Measurements from ENCODE around the gene PPFIA3.
"Not testable (repeated sequence)": the region's sequence is repeated elsewhere in the genome, so short reads cannot be mapped to it uniquely, and the experiment has no call there.

PPFIA3 gene

DNA sequence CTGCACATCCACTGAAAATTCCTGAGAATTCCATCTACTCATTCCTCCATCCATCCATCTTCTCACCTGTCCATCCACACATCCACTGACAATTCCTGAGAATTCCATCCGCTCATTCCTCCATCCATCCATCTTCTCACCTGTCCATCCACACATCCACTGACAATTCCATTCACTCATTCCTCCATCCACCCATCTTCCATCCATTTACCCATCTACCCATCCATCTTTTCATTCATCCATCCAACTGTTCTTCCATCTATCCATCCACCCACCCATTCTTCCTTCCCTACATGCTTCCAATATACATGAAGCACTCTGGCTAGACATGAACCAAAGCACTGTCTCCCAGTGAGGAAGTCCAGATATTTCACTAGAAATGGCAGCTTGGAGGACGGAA is 53.9 kb downstream of the PPFIA3 start:
- FAIRE-seq = no peak
- no peak for DNase-seq (ENCODE audit: low spot score)

DNA sequence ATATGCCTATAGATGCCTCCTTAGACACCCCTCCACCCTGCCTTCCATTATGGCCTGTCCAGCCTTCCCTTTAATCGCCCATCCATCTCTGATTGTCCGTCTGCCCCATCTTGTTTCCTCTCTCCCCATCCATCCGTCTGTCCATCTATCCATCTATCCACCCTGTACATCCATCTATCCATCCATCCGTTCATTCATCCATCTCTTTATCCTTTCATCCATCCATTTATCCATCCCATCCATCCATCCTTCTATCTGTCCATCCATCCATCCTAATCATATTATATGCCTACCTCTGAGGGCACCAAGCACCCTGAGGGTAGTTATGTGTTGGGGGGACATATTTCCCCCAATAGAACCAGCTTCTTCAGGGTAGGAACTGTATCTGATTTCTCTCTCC is 61.3 kb downstream of the PPFIA3 start:
- DNase-seq (ENCODE audit: low spot score) (no peak), FAIRE-seq (no peak)

DNA sequence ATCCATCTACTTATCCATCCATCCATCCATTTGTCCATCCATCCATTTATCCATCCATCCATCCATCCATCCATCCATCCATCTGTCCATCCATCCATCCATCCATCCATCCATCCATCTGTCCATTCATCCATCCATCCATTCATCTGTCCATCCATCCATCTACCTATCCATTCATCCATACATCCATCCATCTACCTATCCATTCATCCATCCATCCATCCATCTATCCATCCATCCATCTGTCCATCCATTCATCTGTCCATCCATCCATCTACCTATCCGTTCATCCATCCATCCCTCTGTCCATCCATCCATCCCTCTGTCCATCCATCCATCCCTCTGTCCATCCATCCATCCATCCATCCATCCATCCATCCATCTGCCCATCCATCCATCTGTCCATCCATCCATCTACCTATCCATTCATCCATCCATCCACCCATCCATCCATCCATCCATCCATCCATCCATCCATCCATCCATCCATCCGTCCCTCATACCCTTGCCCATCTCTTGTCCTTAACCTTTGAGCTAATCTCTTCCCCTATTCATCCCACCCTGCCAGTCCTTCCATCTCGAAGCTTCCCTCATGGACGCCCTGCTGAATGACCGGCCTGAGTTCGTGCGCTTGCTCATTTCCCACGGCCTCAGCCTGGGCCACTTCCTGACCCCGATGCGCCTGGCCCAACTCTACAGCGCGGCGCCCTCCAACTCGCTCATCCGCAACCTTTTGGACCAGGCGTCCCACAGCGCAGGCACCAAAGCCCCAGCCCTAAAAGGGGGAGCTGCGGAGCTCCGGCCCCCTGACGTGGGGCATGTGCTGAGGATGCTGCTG is 62.9 kb downstream of the PPFIA3 start:
- DNase-seq (ENCODE audit: low spot score); FAIRE-seq: not testable (repeated sequence)

DNA sequence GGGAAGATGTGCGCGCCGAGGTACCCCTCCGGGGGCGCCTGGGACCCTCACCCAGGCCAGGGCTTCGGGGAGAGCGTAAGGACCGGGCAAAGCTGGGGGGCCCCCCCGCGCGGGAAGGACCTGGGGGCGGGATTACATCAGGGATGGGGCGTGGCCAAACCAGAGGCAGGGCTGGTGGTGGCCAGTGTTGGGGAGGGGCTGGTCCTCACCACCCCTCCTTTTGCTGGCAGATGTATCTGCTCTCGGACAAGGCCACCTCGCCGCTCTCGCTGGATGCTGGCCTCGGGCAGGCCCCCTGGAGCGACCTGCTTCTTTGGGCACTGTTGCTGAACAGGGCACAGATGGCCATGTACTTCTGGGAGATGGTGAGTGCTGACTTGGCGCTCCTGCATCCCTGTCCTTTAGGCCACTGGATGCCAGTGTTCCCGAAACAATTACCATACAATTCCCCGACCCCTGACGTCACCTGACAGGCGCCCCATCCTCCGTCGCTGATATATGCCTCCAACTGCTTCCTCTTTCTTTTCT is 63.6 kb downstream of the PPFIA3 start:
- DNase-seq (ENCODE audit: low spot score) (no peak), FAIRE-seq (no peak)

DNA sequence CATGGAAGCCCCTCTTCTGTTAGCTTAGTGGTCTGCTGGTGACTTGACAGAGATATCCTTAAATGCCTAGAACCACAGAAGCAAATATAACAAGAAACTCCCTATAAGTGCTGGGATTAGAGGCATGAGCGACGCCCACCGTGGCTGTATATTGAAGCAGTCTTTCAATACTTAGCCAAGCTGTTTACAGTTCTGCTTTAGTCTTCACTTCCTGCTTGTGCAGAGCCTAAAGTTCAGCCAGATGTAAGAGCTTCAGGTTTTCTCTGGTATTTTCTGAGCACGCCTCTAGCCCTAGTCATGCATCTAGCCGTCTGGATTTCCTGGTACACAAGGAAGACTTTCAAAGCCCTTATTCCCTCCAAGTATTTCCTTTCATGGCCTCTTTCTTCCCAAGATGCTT is 66.8 kb downstream of the PPFIA3 start:
- DNase-seq (ENCODE audit: low spot score) (no peak), FAIRE-seq (no peak)

DNA sequence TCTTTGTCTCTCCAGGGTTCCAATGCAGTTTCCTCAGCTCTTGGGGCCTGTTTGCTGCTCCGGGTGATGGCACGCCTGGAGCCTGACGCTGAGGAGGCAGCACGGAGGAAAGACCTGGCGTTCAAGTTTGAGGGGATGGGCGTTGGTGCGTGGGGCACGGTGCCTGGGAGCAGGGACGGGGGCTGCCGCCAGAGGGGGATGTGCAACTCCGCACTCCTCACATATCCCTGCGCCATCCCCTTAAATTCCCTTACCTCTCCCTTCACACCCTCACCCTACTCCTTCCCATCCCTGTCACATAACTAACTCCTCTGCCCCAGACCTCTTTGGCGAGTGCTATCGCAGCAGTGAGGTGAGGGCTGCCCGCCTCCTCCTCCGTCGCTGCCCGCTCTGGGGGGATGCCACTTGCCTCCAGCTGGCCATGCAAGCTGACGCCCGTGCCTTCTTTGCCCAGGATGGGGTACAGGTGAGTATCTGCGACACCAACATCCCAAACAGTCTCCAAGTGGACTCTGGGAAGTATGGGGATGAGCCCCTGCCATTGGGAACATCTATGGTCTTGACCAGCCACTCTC is 69.4 kb downstream of the PPFIA3 start:
- FAIRE-seq (no peak), DNase-seq (ENCODE audit: low spot score) (no peak)

DNA sequence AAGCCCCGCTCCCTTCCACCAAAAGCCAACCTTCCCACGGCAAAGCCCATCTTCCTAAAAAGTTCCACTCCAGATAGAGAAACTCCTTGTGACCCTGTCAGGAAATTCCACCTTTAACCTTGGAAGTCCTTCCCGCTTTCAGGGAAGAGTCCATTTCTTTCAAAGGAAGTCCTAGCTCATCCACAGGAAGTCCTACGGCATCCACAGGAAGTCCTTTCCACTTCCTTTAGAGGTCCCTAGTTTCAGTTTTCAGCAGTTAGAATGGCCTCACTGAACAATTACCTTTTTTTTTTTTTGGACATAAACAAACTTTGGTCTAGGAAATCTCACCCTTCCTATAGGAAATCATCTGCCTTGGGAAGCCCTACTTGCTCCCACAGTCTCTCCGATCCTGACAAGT is 69.9 kb downstream of the PPFIA3 start:
- DNase-seq (ENCODE audit: low spot score) (no peak), FAIRE-seq (no peak)

DNA sequence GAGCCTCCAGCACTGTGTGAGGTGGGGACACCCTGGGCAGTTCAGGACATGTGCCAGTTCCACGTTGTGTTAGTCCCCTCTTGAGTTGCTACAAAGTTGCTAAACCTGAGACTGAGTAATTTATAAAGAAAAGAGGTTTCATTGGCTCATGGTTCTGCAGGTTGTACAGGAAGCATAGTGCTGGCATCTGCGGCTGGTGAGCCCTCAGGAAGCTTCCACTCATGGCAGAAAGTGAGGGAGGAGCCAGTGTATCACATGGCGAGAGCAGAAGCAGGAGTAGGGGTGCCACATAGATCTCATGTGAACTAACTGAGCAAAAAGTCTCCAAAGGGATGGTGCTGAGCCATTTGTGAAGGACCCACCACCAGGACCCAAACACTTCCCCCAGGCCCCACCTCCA is 71.4 kb downstream of the PPFIA3 start:
- FAIRE-seq (no peak), DNase-seq (ENCODE audit: low spot score) (no peak)

DNA sequence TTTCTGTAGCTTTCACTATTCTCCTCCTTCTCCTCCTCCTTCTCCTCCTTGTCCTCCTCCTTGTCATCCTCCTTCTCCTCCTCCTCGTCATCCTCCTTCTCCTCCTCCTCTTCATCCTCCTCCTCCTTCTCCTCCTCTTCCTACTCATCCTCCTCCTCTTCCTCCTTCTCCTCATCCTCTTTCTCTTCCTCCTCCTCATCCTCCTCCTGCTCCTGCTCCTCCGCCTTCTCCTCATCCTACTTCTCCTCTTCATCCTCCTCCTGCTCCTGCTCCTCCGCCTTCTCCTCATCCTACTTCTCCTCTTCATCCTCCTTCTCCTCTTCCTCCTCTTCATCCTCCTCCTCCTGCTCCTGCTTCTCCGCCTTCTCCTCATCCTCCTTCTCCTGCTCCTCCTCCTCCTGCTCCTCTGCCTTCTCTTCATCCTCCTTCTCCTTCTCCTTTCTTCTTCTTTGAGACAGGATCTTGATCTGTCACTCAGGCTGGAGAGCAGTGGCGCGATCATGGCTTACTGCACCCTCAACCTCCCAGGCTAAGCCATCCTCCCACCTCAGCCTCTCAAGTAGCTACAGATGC is 74.6 kb downstream of the PPFIA3 start:
- FAIRE-seq (no peak), DNase-seq (ENCODE audit: low spot score) (no peak)

DNA sequence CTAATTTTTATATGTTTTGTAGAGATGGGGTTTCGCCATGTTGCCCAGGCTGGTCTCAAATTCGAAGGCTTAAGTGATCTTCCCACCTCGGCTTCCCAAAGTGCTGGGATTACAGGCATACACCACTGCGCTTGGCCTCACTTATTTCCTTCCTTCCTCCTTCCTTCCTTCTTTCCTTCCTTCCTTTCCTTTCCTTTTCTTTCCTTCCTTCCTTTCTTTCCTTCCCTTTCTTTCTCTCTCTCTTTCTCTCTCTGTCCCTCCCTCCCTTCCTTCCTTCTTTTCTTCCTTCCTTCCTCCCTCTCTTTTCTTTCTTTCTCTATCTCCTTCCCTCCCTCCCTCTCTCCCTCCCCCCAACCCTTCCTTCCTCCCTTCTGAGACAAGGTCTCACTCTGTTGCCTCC is 75.1 kb downstream of the PPFIA3 start:
- FAIRE-seq (no peak), DNase-seq (ENCODE audit: low spot score) (no peak)

DNA sequence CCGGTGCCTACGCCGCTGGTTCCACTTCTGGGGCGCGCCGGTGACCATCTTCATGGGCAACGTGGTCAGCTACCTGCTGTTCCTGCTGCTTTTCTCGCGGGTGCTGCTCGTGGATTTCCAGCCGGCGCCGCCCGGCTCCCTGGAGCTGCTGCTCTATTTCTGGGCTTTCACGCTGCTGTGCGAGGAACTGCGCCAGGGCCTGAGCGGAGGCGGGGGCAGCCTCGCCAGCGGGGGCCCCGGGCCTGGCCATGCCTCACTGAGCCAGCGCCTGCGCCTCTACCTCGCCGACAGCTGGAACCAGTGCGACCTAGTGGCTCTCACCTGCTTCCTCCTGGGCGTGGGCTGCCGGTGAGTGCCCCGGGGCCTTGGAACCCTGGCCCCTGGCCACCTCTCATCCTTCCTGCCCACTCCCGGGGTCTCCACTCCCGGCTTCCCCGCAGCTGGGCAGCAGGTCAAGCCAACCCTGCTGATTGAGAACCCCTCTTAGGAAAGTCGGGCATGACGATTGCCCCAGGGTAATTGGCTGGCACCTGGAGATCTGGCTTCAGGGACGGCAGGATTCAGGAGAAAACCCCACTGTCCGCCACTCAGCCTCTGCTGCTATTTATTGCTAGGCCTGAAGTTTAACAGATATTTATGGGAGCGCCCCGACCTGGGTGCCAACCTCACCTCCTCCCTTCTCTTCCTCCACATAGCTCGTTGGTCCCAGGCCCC is 77.3 kb downstream of the PPFIA3 start:
- FAIRE-seq (no peak), DNase-seq (ENCODE audit: low spot score) (no peak)

DNA sequence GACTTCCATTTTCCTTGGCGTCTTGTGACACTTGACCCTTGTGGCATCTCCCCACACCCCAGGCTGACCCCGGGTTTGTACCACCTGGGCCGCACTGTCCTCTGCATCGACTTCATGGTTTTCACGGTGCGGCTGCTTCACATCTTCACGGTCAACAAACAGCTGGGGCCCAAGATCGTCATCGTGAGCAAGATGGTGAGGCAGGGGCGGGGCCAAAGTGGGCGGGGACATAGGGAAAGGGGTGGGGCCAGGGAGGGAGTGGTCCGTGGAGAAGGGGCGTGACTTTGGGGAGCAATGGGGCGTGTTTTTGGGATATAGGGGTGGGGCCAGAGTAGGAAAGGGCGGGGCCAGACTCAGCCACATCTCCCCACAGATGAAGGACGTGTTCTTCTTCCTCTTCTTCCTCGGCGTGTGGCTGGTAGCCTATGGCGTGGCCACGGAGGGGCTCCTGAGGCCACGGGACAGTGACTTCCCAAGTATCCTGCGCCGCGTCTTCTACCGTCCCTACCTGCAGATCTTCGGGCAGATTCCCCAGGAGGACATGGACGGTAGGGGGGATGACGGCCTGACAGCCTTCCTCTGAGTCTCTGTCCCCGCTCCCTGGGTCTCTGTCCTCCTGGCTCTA is 81.0 kb downstream of the PPFIA3 start:
- FAIRE-seq (no peak), DNase-seq (ENCODE audit: low spot score) (no peak)

All from RCC 7860 (cell line).